HG03457 (cell line): Measurements from ENCODE around the gene TTC39C.

ENCODE experiments used
- ATAC-seq: cut with Tn5 transposase; IDR thresholded peaks from one replicate; pipeline ENCODE4 v1.9.1; 2021; ENCODE audit warnings: moderate number of reproducible peaks; ENCODE audit not compliant: unreplicated experiment

Gene TTC39C

GRCh38 chr18:24076950-24077349, 62.4 kb downstream of the TTC39C start:
- no peak for ATAC-seq

GRCh38 chr18:24078391-24078790, 63.8 kb downstream of the TTC39C start:
- ATAC-seq: no peak

- ATAC-seq: no peak
Measured at GRCh38 chr18:24080861-24081260, 66.3 kb downstream of the TTC39C start.

GRCh38 chr18:24083550-24083949, 69.0 kb downstream of the TTC39C start:
- ATAC-seq: no peak

GRCh38 chr18:24086082-24086481, 71.5 kb downstream of the TTC39C start:
- no peak for ATAC-seq

- ATAC-seq: no peak
Measured at GRCh38 chr18:24089076-24089475, 74.5 kb downstream of the TTC39C start.

- ATAC-seq: no peak
Measured at GRCh38 chr18:24089515-24090337, 75.2 kb downstream of the TTC39C start.

GRCh38 chr18:24090876-24091275, 76.3 kb downstream of the TTC39C start:
- no peak for ATAC-seq

GRCh38 chr18:24094561-24094960, 80.0 kb downstream of the TTC39C start:
- ATAC-seq: no peak

- no peak for ATAC-seq
Measured at GRCh38 chr18:24095976-24096375, 81.4 kb downstream of the TTC39C start.

GRCh38 chr18:24103320-24104021, 88.9 kb downstream of the TTC39C start:
- ATAC-seq: no peak

- ATAC-seq: no peak
Measured at GRCh38 chr18:24104486-24104885, 89.9 kb downstream of the TTC39C start.

GRCh38 chr18:24108641-24109040, 94.1 kb downstream of the TTC39C start:
- ATAC-seq: no peak

- ATAC-seq: no peak
Measured at GRCh38 chr18:24111936-24112335, 97.4 kb downstream of the TTC39C start.

- no peak for ATAC-seq
Measured at GRCh38 chr18:24112464-24112863, 97.9 kb downstream of the TTC39C start.

- ATAC-seq: no peak
Measured at GRCh38 chr18:24112874-24113615, 98.5 kb downstream of the TTC39C start.

- no peak for ATAC-seq
Measured at GRCh38 chr18:24114924-24115549, 100.5 kb downstream of the TTC39C start.

- ATAC-seq: no peak
Measured at GRCh38 chr18:24115628-24116027, 101.1 kb downstream of the TTC39C start.

GRCh38 chr18:24118750-24119577, 104.4 kb downstream of the TTC39C start:
- ATAC-seq: no peak

GRCh38 chr18:24120676-24121075, 106.1 kb downstream of the TTC39C start:
- no peak for ATAC-seq
